SK-N-MC (cell line): ENCODE data around the gene DMAP1.

Source experiments
- EZH2 ChIP-seq: fragments of 200-600 bp; sonication (generic); IDR thresholded peaks from one replicate; pipeline ENCODE4 v1.6.1; 2017; ENCODE audit warnings: antibody characterized with exemption
- FOXP2 ChIP-seq: optimal IDR thresholded peaks from 2 replicates; pipeline ENCODE3; 2011; ENCODE audit warnings: mild to moderate bottlenecking, moderate library complexity; ENCODE audit not compliant: insufficient read depth; ENCODE audit errors: extremely low read length, control extremely low read depth
- POLR2AphosphoS5 ChIP-seq: IDR thresholded peaks from 2 replicates; pipeline ENCODE4 v1.6.1; 2012; ENCODE audit warnings: mild to moderate bottlenecking, low read depth, low read length, borderline replicate concordance

DNA sequence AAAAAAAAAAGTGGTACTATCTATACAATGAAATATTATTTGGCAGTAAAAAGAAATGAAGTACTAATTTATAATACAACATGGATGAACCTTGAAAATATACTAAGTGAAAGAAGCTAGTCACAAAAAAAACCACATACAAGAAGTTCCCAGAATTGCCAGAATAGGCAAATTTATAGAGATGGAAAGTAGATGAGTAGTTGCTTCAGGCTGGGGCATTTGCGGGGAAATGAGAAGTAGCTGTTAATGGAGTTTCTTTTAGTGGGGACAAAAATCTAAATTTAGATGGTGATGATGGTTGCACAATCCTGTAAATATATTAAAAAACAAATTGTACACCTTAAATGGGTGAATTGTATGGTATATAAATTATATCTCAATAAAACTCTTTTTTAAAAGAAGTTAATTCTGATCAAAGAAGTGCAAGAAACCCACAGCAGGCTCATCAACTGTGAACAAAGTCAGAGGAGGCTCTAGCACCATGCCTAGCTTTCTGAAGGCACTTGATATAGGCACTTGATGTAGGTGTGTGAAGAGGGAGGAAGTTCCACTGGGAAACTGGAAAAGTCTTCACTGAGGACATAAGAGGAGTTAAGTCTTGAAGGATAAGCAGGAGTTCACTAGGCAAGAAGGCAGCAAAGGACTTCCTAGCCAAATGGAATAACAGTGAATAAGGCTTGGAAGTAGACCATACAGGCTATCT, 52.5 kb downstream of the DMAP1 start:
- TF ChIP-seq POLR2AphosphoS5 (no peak), EZH2 (no peak), FOXP2 (no peak)
